SK-N-SH treated with all-trans-retinoic acid at 6 μM for 48 hours (cell line): ENCODE data around the gene RRBP1.

ENCODE experiments used
- ATAC-seq: fragments of 200-7000 bp; cut with Tn5 transposase; 3 replicates; pipeline ENCODE4 v1.9.1; 2020; ENCODE audit warnings: mild to moderate bottlenecking, moderate library complexity
- ARNTL ChIP-seq: fragments of 450-650 bp; formaldehyde crosslinking; IDR thresholded peaks from 2 replicates; pipeline ENCODE4 v1.5.0; 2020; ENCODE audit warnings: low read depth, mild to moderate bottlenecking, moderate library complexity, borderline replicate concordance
- BACH2 ChIP-seq: fragments of 250-450 bp; sonication (Bioruptor Pico); IDR thresholded peaks from 2 replicates; pipeline ENCODE4 v1.9.0; 2021; ENCODE audit warnings: mild to moderate bottlenecking, borderline replicate concordance
- CREB5 ChIP-seq: fragments of 250-450 bp; sonication (Bioruptor Pico); IDR thresholded peaks from 2 replicates; pipeline ENCODE4 v1.5.1; 2020; ENCODE audit warnings: low read depth, mild to moderate bottlenecking, moderate library complexity
- CSRNP3 ChIP-seq: fragments of 250-450 bp; sonication (Bioruptor Pico); IDR thresholded peaks from 2 replicates; pipeline ENCODE4 v1.5.1; 2021; ENCODE audit warnings: mild to moderate bottlenecking, moderate library complexity
- ESRRG ChIP-seq: fragments of 250-450 bp; sonication (Bioruptor Pico); IDR thresholded peaks from 2 replicates; pipeline ENCODE4 v1.6.1; 2021; ENCODE audit warnings: mild to moderate bottlenecking
- GLIS3 ChIP-seq: fragments of 250-450 bp; sonication (Bioruptor Pico); IDR thresholded peaks from 2 replicates; pipeline ENCODE4 v1.5.0; 2020; ENCODE audit warnings: mild to moderate bottlenecking, moderate library complexity
- ISL1 ChIP-seq: fragments of 250-450 bp; sonication (Bioruptor Pico); IDR thresholded peaks from 2 replicates; pipeline ENCODE4 v2.1.2; 2022; ENCODE audit warnings: mild to moderate bottlenecking, moderate library complexity
- OSR1 ChIP-seq: fragments of 250-450 bp; sonication (Bioruptor Pico); IDR thresholded peaks from 2 replicates; pipeline ENCODE4 v1.8.0; 2022; ENCODE audit warnings: moderate library complexity, mild to moderate bottlenecking, inconsistent platforms
- PATZ1 ChIP-seq: fragments of 250-450 bp; sonication (Bioruptor Pico); IDR thresholded peaks from 2 replicates; pipeline ENCODE4 v1.8.0; 2020; ENCODE audit warnings: mild to moderate bottlenecking, moderate library complexity, borderline replicate concordance
- POU6F1 ChIP-seq: fragments of 250-450 bp; sonication (Bioruptor Pico); IDR thresholded peaks from 2 replicates; pipeline ENCODE4 v1.8.0; 2021; ENCODE audit warnings: low read depth, mild to moderate bottlenecking, moderate library complexity, borderline replicate concordance
- PPARA ChIP-seq: fragments of 250-450 bp; sonication (Bioruptor Pico); IDR thresholded peaks from 2 replicates; pipeline ENCODE4 v1.5.0; 2020; ENCODE audit warnings: mild to moderate bottlenecking, borderline replicate concordance
- RARB ChIP-seq: fragments of 250-450 bp; sonication (Bioruptor Pico); IDR thresholded peaks from 2 replicates; pipeline ENCODE4 v1.8.0; 2021; ENCODE audit warnings: mild to moderate bottlenecking, moderate library complexity
- SNAI2 ChIP-seq: fragments of 250-450 bp; sonication (Bioruptor Pico); IDR thresholded peaks from 2 replicates; pipeline ENCODE4 v1.5.0; 2020; ENCODE audit warnings: mild to moderate bottlenecking, moderate library complexity
- TCF4 ChIP-seq: fragments of 250-450 bp; sonication (Bioruptor Pico); IDR thresholded peaks from 2 replicates; pipeline ENCODE4 v1.8.0; 2021; ENCODE audit warnings: mild to moderate bottlenecking, moderate library complexity, borderline replicate concordance
- ZC3H10 ChIP-seq: fragments of 250-450 bp; sonication (Bioruptor Pico); IDR thresholded peaks from 2 replicates; pipeline ENCODE4 v1.5.1; 2021; ENCODE audit warnings: mild to moderate bottlenecking, moderate library complexity
- ZFP3 ChIP-seq: fragments of 250-450 bp; sonication (Bioruptor Pico); IDR thresholded peaks from 2 replicates; pipeline ENCODE4 v1.5.0; 2020; ENCODE audit warnings: mild to moderate bottlenecking, moderate library complexity
- ZFP30 ChIP-seq: fragments of 450-650 bp; formaldehyde crosslinking; IDR thresholded peaks from 2 replicates; pipeline ENCODE4 v1.5.0; 2022; ENCODE audit warnings: mild to moderate bottlenecking, moderate library complexity
- ZNF565 ChIP-seq: fragments of 450-650 bp; formaldehyde crosslinking; conservative IDR thresholded peaks from 2 replicates; pipeline ENCODE4 v1.5.0; 2020; ENCODE audit warnings: low read depth, mild to moderate bottlenecking, moderate library complexity
- ZNF70 ChIP-seq: fragments of 450-650 bp; formaldehyde crosslinking; IDR thresholded peaks from 2 replicates; pipeline ENCODE4 v1.5.0; 2020; ENCODE audit warnings: mild to moderate bottlenecking, moderate library complexity
- ZNF8 ChIP-seq: fragments of 450-650 bp; formaldehyde crosslinking; IDR thresholded peaks from 2 replicates; pipeline ENCODE4 v1.5.0; 2020; ENCODE audit warnings: mild to moderate bottlenecking, moderate library complexity

RRBP1 gene

GRCh38 chr20:17608701-17609497 lies 73.1 kb downstream of the RRBP1 start:
- no peak for ATAC-seq
- TF ChIP-seq ESRRG (CRISPR knock-in tag) (no peak), ARNTL (CRISPR knock-in tag) (no peak), ZNF70 (CRISPR knock-in tag) (no peak), PATZ1 (CRISPR knock-in tag) (no peak)

- no peak for ATAC-seq
- TF ChIP-seq ZNF565 (CRISPR knock-in tag) (no peak), POU6F1 (no peak), ZC3H10 (CRISPR knock-in tag) (no peak), PATZ1 (CRISPR knock-in tag) (no peak), GLIS3 (no peak), CSRNP3 (CRISPR knock-in tag) (no peak), SNAI2 (no peak), ZFP30 (CRISPR knock-in tag) (no peak), ZNF8 (CRISPR knock-in tag) (no peak), CREB5 (CRISPR knock-in tag) (no peak), ZFP3 (no peak), ISL1 (CRISPR knock-in tag) (no peak), TCF4 (CRISPR knock-in tag) (no peak), PPARA (CRISPR knock-in tag) (no peak), OSR1 (CRISPR knock-in tag) (no peak), ZNF70 (CRISPR knock-in tag) (no peak)
These were observed 76.0 kb downstream of the RRBP1 start for GRCh38 chr20:17606001-17606400.

- no peak; the same call in 2 of the 3 replicates for ATAC-seq
- TF ChIP-seq TCF4 (CRISPR knock-in tag): no peak
- no peak for TF ChIP-seq RARB (CRISPR knock-in tag)
- no peak for TF ChIP-seq BACH2
- no peak for TF ChIP-seq CREB5 (CRISPR knock-in tag)
- TF ChIP-seq SNAI2: no peak
- TF ChIP-seq, all 23 proteins: peak for 0
These were observed 76.8 kb downstream of the RRBP1 start for GRCh38 chr20:17605131-17605660.
